Thyroid gland (tissue), 4 donors: Measurements from ENCODE around the gene PLA2G4A.

Source experiments
- POLR2A ChIP-seq, 2 donors: fragments of 450-650 bp; IDR thresholded peaks; one replicate each; pipeline ENCODE4 v1.6.1; 2017; ENCODE audit warnings: antibody characterized with exemption in 2 of 2, mild to moderate bottlenecking in 2 of 2, moderate library complexity in 1 of 2
- TF ChIP-seq, protein P1 (sequence below), 6 experiments: fragments of 200-600 bp in 3 of 6; fragments of 450-650 bp in 3 of 6; sonication (generic) in 3 of 6; IDR thresholded peaks; one replicate each; pipeline ENCODE4 v1.5.1; 2016 to 2019; ENCODE audit warnings: antibody characterized with exemption in 6 of 6, mild to moderate bottlenecking in 2 of 6, inconsistent platforms in 1 of 6, moderate library complexity in 1 of 6

DNA sequence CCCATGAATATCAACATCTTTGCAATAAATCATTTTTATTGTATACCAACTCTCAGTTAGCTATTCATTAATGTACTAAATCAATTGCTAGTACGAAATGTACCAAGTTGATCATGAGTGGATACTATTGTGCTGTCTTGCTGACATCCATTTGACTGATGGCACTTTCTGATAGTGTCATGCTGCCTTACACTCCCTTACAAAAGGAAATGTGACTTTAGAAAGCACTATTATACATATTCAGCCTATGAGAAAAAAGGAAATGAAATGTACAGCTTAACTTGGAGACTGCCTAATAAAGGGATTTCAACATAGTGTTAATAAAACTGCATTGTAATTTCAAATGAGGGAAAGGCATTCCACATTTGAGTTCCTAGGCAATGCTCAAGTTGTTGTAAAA is 52.2 kb downstream of the PLA2G4A start:
- TF ChIP-seq, protein P1, sequence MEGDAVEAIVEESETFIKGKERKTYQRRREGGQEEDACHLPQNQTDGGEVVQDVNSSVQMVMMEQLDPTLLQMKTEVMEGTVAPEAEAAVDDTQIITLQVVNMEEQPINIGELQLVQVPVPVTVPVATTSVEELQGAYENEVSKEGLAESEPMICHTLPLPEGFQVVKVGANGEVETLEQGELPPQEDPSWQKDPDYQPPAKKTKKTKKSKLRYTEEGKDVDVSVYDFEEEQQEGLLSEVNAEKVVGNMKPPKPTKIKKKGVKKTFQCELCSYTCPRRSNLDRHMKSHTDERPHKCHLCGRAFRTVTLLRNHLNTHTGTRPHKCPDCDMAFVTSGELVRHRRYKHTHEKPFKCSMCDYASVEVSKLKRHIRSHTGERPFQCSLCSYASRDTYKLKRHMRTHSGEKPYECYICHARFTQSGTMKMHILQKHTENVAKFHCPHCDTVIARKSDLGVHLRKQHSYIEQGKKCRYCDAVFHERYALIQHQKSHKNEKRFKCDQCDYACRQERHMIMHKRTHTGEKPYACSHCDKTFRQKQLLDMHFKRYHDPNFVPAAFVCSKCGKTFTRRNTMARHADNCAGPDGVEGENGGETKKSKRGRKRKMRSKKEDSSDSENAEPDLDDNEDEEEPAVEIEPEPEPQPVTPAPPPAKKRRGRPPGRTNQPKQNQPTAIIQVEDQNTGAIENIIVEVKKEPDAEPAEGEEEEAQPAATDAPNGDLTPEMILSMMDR (IDR thresholded peaks at IDR 0.05): no peak
- no peak for TF ChIP-seq POLR2A (IDR thresholded peaks at IDR 0.05)
